Natural killer cell (primary cell): ENCODE results near the gene FAM110D. TPM values are rescaled to one million over a fixed set of nuclear protein-coding genes. Genes with fewer than 3 reads are reported as not detected.

Experiments
- ATAC-seq, 3 donors: fragments of 150-1000 bp in 2 of 3; fragments of 200-7000 bp in 1 of 3; cut with Tn5 transposase; 1 replicate in 1 of 3; 2 replicates in 2 of 3; pipeline ENCODE4 v1.10.0; 2021; ENCODE audit warnings: mild to moderate bottlenecking in 2 of 3, moderate library complexity in 2 of 3
- DNase-seq, 2 donors: peaks; one replicate each; pipeline versions ENCODE4 v3.0.0 to v3.0.0-alpha.2; 2013 to 2021; ENCODE audit warnings: mixed read lengths in 1 of 2
- H3K27ac ChIP-seq: one replicate; pipeline ENCODE4 v1.5.1; 2013; ENCODE audit warnings: mild to moderate bottlenecking, low read length
- H3K27me3 ChIP-seq: one replicate; pipeline ENCODE4 v1.6.1; 2013; ENCODE audit warnings: low read length; ENCODE audit not compliant: control insufficient read depth, insufficient read depth
- H3K36me3 ChIP-seq: one replicate; pipeline ENCODE4 v1.6.1; 2013; ENCODE audit warnings: low read length; ENCODE audit not compliant: control insufficient read depth, insufficient read depth
- H3K4me1 ChIP-seq: one replicate; pipeline ENCODE4 v1.6.1; 2013; ENCODE audit warnings: low read length; ENCODE audit not compliant: control insufficient read depth, insufficient read depth
- H3K4me3 ChIP-seq: one replicate; pipeline ENCODE4 v1.5.1; 2013; ENCODE audit warnings: low read length
- H3K9me3 ChIP-seq: one replicate; pipeline ENCODE4 v1.6.1; 2013; ENCODE audit warnings: low read length; ENCODE audit not compliant: control insufficient read depth, insufficient read depth
- H3K27ac Mint-ChIP-seq, 2 donors: one replicate each; pipeline ENCODE4 v1.8.0; 2022; ENCODE audit warnings: mild to moderate bottlenecking in 2 of 2, mixed read lengths in 2 of 2, moderate library complexity in 1 of 2
- H3K27me3 Mint-ChIP-seq, 2 donors: one replicate each; pipeline ENCODE4 v1.8.0; 2022; ENCODE audit warnings: low read depth in 2 of 2, mixed read lengths in 2 of 2
- H3K36me3 Mint-ChIP-seq: one replicate; pipeline ENCODE4 v1.8.0; 2022; ENCODE audit warnings: mixed read lengths
- H3K4me1 Mint-ChIP-seq, 2 donors: one replicate each; pipeline ENCODE4 v1.8.0; 2022; ENCODE audit warnings: mixed read lengths in 2 of 2
- H3K4me3 Mint-ChIP-seq: one replicate; pipeline ENCODE4 v1.8.0; 2022; ENCODE audit warnings: mild to moderate bottlenecking, moderate library complexity, mixed read lengths
- H3K9me3 Mint-ChIP-seq, 2 donors: one replicate each; pipeline ENCODE4 v1.8.0; 2022; ENCODE audit warnings: mixed read lengths in 2 of 2
- CTCF ChIP-seq: fragments of 200-600 bp; IDR thresholded peaks from one replicate; pipeline ENCODE4 v1.8.0; 2022; ENCODE audit warnings: antibody characterized with exemption
- WGBS: methylation state at CpG from one replicate; pipeline ENCODE4 v1.1.7; 2013; ENCODE audit warnings: missing lambda C conversion rate; ENCODE audit not compliant: insufficient coverage; 5-methylcytosine and 5-hydroxymethylcytosine counted together
- intact Hi-C: fragments of 100-400 bp; cut with micrococcal nuclease; formaldehyde crosslinking; loops from one replicate; pipeline ENCODE4 v1.14.2; 2022
- total RNA-seq, 4 donors: library from RNA; stranded (reverse); fragments of 120-200 nt in 1 of 4; gene quantifications; one replicate each; pipeline versions ENCODE4 v1.2.3 to v1.2.4, GENCODE V29; 2013 to 2022

The FAM110D gene
- total RNA-seq, 3 donors from 2014 or later (not counting 1 experiment from before 2014, with no cell fraction given): not detected

GRCh38 chr1:26159743-26160039, 812 bp downstream of the FAM110D start:
- Mint-ChIP-seq H3K4me1 (peaks cover 0 to 12% of the 10 kb centered on the region in 2 donors), H3K9me3 (no peaks in the 10 kb centered on the region), H3K27me3 (peaks cover 29 to 37% of the 10 kb centered on the region in 2 donors), H3K27ac (no peak overlapping the region), H3K4me3 (no peak overlapping the region), H3K36me3 (no peaks in the 10 kb centered on the region)
- WGBS: 74% methylated on average over 4 of the region's 4 CpGs
- DNase-seq: no peak
- no peaks in the 10 kb centered on the region for H3K9me3 ChIP-seq
- H3K27ac ChIP-seq: no peak overlapping the region
- H3K36me3 ChIP-seq: no peaks in the 10 kb centered on the region
- intact Hi-C loops: loop anchor here (10.0 kb wide), 1 partner anchor 235 kb away; no protein-coding TSS in a partner anchor
- no peak for ATAC-seq
- no peak for TF ChIP-seq CTCF
- H3K4me1 ChIP-seq: peaks cover 27% of the 10 kb centered on the region
- no peak overlapping the region for H3K4me3 ChIP-seq
- H3K27me3 ChIP-seq: peaks cover 30% of the 10 kb centered on the region

GRCh38 chr1:26160527-26161414, 1.9 kb downstream of the FAM110D start:
- no peak overlapping the region for H3K4me3 Mint-ChIP-seq
- Histone ChIP-seq H3K9me3 (no peaks in the 10 kb centered on the region), H3K27ac (no peak overlapping the region), H3K4me3 (no peak overlapping the region), H3K4me1 (peaks cover 29% of the 10 kb centered on the region), H3K27me3 (peaks cover 29% of the 10 kb centered on the region), H3K36me3 (no peaks in the 10 kb centered on the region)
- H3K27me3 Mint-ChIP-seq: peaks cover 18 to 34% of the 10 kb centered on the region in 2 donors
- no peaks in the 10 kb centered on the region for H3K9me3 Mint-ChIP-seq
- no peak for TF ChIP-seq CTCF
- no peak overlapping the region for H3K27ac Mint-ChIP-seq
- no peak for DNase-seq
- ATAC-seq: no peak
- intact Hi-C loops: loop anchor here (10.0 kb wide), 1 partner anchor 234 kb away; no protein-coding TSS in a partner anchor
- H3K36me3 Mint-ChIP-seq: no peaks in the 10 kb centered on the region
- WGBS: 75% methylated on average over 18 of the region's 18 CpGs
- H3K4me1 Mint-ChIP-seq: peaks cover 0 to 9% of the 10 kb centered on the region in 2 donors

- Mint-ChIP-seq H3K4me3 (peak overlapping the region; percentile 62), H3K9me3 (no peaks in the 10 kb centered on the region), H3K27ac (no peak overlapping the region), H3K27me3 (peaks cover 16 to 37% of the 10 kb centered on the region in 2 donors), H3K36me3 (no peaks in the 10 kb centered on the region), H3K4me1 (peaks cover 0 to 12% of the 10 kb centered on the region in 2 donors)
- Histone ChIP-seq H3K27ac (no peak overlapping the region), H3K27me3 (peaks cover 25% of the 10 kb centered on the region), H3K36me3 (no peaks in the 10 kb centered on the region), H3K9me3 (no peaks in the 10 kb centered on the region), H3K4me3 (no peak overlapping the region), H3K4me1 (peaks cover 26% of the 10 kb centered on the region)
- TF ChIP-seq CTCF: no peak
- intact Hi-C loops: loop anchor here (10.0 kb wide), 1 partner anchor 233 kb away; no protein-coding TSS in a partner anchor
- WGBS: 5% methylated on average over 98 of the region's 98 CpGs
- ATAC-seq (peak in 2 of 3 donors; percentile 50 to 54), DNase-seq (peak in 1 of 2 donors; percentile 53)
Observed at GRCh38 chr1:26161415-26162219, 2.7 kb downstream of the FAM110D start.
